Myocyte (in vitro differentiated cells): ENCODE results near the gene ZNF563. TPM values are rescaled to one million over a fixed set of nuclear protein-coding genes. Genes with fewer than 3 reads are reported as not detected.
A peak's percentile ranks its signal among the peaks of the same experiment; 100 is the strongest.
"Not testable (repeated sequence)": the region's sequence is repeated elsewhere in the genome, so short reads cannot be mapped to it uniquely, and the experiment has no call there.

Source experiments
- DNase-seq: peaks from one replicate; pipeline ENCODE4 v3.0.0-alpha.2; 2012; ENCODE audit warnings: low read depth
- polyA plus RNA-seq: library from polyadenylated mRNA; unstranded; fragments of >200 nt; gene quantifications from one replicate; pipeline ENCODE4 v1.2.1, GENCODE V29; 2012; ENCODE audit warnings: missing spikeins
- total RNA-seq: library from RNA; depleted of rRNA; stranded (reverse); fragments of >200 nt; gene quantifications from 2 replicates; pipeline ENCODE4 v1.2.3, GENCODE V29; 2014

ZNF563 gene
- total RNA-seq: 3.4 and 4.3 TPM in 2 replicates
- 1.8 TPM for polyA plus RNA-seq

GRCh38 chr19:12333162-12334159 lies at the start of gene ZNF563:
Gene ZNF563 (minus strand): TSS chr19:12333633. CDS start chr19:12333482, 151 bp downstream.
- peak; percentile 97 for DNase-seq

- DNase-seq: no peak
Measured at GRCh38 chr19:12380444-12380737, 47.0 kb upstream of the ZNF563 start.

- no peak for DNase-seq
Measured at GRCh38 chr19:12379732-12380443, 46.5 kb upstream of the ZNF563 start.

- no peak for DNase-seq
Measured at GRCh38 chr19:12374026-12374425, 40.6 kb upstream of the ZNF563 start.

- DNase-seq: peak; percentile 99
Measured at GRCh38 chr19:12365236-12366162, 32.1 kb upstream of the ZNF563 start, which contains the start of gene ZNF442. Gene ZNF442 (minus strand): TSS chr19:12365683. CDS start chr19:12363631, 2,052 bp downstream.

- peak; percentile 26 for DNase-seq
Measured at GRCh38 chr19:12364391-12365235, 31.2 kb upstream of the ZNF563 start.

- not testable (repeated sequence) for DNase-seq
Measured at GRCh38 chr19:12362236-12362635, 28.8 kb upstream of the ZNF563 start.

GRCh38 chr19:12353375-12353774 lies 19.9 kb upstream of the ZNF563 start:
- no peak for DNase-seq

- DNase-seq: no peak
Measured at GRCh38 chr19:12350890-12351197, 17.4 kb upstream of the ZNF563 start.

- DNase-seq: no peak
Measured at GRCh38 chr19:12350185-12350889, 16.9 kb upstream of the ZNF563 start.

GRCh38 chr19:12346896-12347295 lies 13.5 kb upstream of the ZNF563 start:
- DNase-seq: no peak

GRCh38 chr19:12345197-12345596 lies 11.8 kb upstream of the ZNF563 start:
- no peak for DNase-seq

- DNase-seq: no peak
Measured at GRCh38 chr19:12331211-12331941, 2.1 kb downstream of the ZNF563 start.

GRCh38 chr19:12330340-12330739 lies 3.1 kb downstream of the ZNF563 start:
- DNase-seq: no peak

GRCh38 chr19:12325690-12326089 lies 7.7 kb downstream of the ZNF563 start:
- no peak for DNase-seq

- no peak for DNase-seq
Measured at GRCh38 chr19:12318782-12319413, 14.5 kb downstream of the ZNF563 start.

- DNase-seq: no peak
Measured at GRCh38 chr19:12314553-12314952, 18.9 kb downstream of the ZNF563 start.

GRCh38 chr19:12308891-12309290 lies 24.5 kb downstream of the ZNF563 start:
- DNase-seq: not testable (repeated sequence)
